Fibroblast of skin of right quadriceps (primary cell): ENCODE data around the gene DNAI7.

Source experiments
- DNase-seq: peaks from one replicate; pipeline ENCODE4 v3.0.0-alpha.2; 2013

Gene DNAI7

GRCh38 chr12:25162866-25163265 lies 32.1 kb downstream of the DNAI7 start:
- no peak for DNase-seq

GRCh38 chr12:25156061-25156460 lies 38.9 kb downstream of the DNAI7 start:
- DNase-seq: no peak

GRCh38 chr12:25155022-25155576 lies 39.9 kb downstream of the DNAI7 start:
- peak; percentile 50 for DNase-seq

GRCh38 chr12:25152055-25152454 lies 42.9 kb downstream of the DNAI7 start:
- DNase-seq: no peak

GRCh38 chr12:25151476-25151875 lies 43.5 kb downstream of the DNAI7 start:
- DNase-seq: peak; percentile 95

- no peak for DNase-seq
Measured at GRCh38 chr12:25146686-25147085, 48.3 kb downstream of the DNAI7 start.

- DNase-seq: no peak
Measured at GRCh38 chr12:25135531-25136154, 59.3 kb downstream of the DNAI7 start.

- DNase-seq: no peak
Measured at GRCh38 chr12:25131270-25131669, 63.7 kb downstream of the DNAI7 start.

GRCh38 chr12:25130741-25131188 lies 64.2 kb downstream of the DNAI7 start:
- peak; percentile 42 for DNase-seq

GRCh38 chr12:25126746-25127145 lies 68.2 kb downstream of the DNAI7 start:
- DNase-seq: no peak

GRCh38 chr12:25126101-25126500 lies 68.9 kb downstream of the DNAI7 start:
- DNase-seq: no peak

- no peak for DNase-seq
Measured at GRCh38 chr12:25124493-25124892, 70.5 kb downstream of the DNAI7 start.

GRCh38 chr12:25123126-25123525 lies 71.8 kb downstream of the DNAI7 start:
- no peak for DNase-seq

GRCh38 chr12:25121916-25122315 lies 73.0 kb downstream of the DNAI7 start:
- peak; percentile 53 for DNase-seq

GRCh38 chr12:25121110-25121509 lies 73.8 kb downstream of the DNAI7 start:
- no peak for DNase-seq

- DNase-seq: no peak
Measured at GRCh38 chr12:25119020-25119419, 75.9 kb downstream of the DNAI7 start.

- DNase-seq: no peak
Measured at GRCh38 chr12:25115677-25116076, 79.3 kb downstream of the DNAI7 start.

GRCh38 chr12:25113651-25114050 lies 81.3 kb downstream of the DNAI7 start:
- DNase-seq: no peak

- DNase-seq: no peak
Measured at GRCh38 chr12:25110260-25110659, 84.7 kb downstream of the DNAI7 start.

- no peak for DNase-seq
Measured at GRCh38 chr12:25107920-25108319, 87.0 kb downstream of the DNAI7 start.

GRCh38 chr12:25106818-25107217 lies 88.1 kb downstream of the DNAI7 start:
- DNase-seq: no peak

- no peak for DNase-seq
Measured at GRCh38 chr12:25102402-25102801, 92.6 kb downstream of the DNAI7 start.

GRCh38 chr12:25101092-25101445 lies 93.9 kb downstream of the DNAI7 start:
- no peak for DNase-seq

GRCh38 chr12:25100194-25101091 lies 94.5 kb downstream of the DNAI7 start:
- no peak for DNase-seq
